Kidney tubule cell (primary cell): Measurements from ENCODE around the gene NFE2.

ENCODE experiments used
- DNase-seq: peaks from one replicate; pipeline ENCODE4 v3.0.0-alpha.2; 2018; ENCODE audit warnings: low spot score

The NFE2 gene

DNA sequence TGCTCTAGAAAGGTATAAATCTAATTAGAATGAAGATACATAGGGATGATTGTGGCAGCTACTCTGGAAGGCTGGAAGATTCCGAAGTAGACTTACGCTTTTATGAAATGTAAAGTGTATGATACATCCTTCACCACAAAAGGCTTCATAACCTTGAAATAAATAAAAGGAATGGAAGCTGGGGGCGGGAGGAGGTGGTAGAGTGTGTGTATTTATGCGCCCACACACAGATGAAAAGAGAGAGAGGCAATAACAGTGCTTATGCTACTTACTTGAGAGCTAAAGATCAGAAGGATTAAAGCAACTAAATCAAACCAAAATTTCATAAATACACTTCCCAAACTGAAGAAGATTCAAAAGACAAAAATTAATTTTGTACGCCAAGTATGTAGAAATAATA is 51.3 kb downstream of the NFE2 start:
- no peak for DNase-seq

DNA sequence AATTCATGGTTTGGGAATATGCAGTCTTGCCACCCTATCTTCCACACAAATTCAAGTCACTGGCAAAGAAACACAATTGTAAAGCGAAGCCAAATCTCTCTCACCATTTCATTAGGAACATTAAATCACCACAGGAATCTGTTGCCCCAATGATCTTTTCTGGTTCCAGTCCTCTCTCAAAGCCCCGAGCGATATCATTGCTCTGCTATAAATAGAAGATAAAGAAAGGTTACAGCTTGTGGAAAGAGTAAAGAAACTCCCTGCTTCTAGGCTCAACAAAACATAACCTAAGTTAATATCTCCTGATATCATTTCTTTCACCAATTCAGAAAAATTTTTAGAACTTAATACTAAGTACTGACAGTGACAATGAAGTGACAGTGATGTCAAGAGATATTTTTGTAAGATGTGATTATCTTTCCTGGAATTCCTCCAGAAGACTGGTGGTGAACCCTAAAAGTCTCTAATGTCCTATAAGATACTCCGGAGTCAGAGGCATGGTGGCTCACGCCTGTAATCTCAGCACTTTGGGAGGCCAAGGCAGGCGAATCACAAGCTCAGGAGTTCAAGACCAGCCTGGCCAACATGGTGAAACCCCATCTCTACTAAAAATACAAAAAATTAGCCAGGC is 54.7 kb downstream of the NFE2 start:
- DNase-seq: no peak
